Measurements from ENCODE around the gene CCDC184.
"Not testable (repeated sequence)": the region's sequence is repeated elsewhere in the genome, so short reads cannot be mapped to it uniquely, and the experiment has no call there.

The CCDC184 gene

DNA sequence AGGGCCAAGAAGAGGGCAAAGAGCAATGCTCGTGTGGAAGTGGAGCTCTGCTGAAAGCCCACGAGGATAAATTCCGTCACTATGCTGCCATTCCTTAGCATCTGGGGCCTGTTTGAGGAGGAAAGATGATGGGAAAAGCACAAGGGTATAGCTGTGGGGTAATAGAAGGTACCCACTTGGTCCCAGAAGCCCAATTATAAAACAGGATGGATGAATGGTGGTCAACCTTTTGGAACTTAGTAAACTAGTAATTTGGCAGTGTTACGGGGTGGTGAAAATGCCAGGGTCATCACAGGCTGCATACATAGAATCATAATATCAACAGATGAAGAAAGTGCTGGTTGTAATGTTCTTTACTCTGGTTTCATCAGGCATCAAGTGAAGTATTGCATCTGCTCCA, 19.7 kb downstream of the CCDC184 start, which contains the start of gene OR10AD1:
OR10AD1 (minus strand) TSS at position 101 of the 400 bp plus-strand sequence; CDS start at position 101, 0 bp downstream.
- no peak for DNase-seq (ENCODE audit: low read depth in 3 of 3)

DNA sequence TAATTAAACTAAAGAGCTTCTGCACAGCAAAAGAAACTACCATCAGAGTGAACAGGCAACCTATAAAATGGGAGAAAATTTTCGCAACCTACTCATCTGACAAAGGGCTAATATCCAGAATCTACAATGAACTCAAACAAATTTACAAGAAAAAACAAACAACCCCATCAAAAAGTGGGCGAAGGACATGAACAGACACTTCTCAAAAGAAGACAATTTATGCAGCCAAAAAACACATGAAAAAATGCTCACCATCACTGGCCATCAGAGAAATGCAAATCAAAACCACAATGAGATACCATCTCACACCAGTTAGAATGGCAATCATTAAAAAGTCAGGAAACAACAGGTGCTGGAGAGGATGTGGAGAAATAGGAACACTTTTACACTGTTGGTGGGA, 26.1 kb downstream of the CCDC184 start:
- DNase-seq (ENCODE audit: low read depth in 3 of 3) = not testable (repeated sequence)

DNA sequence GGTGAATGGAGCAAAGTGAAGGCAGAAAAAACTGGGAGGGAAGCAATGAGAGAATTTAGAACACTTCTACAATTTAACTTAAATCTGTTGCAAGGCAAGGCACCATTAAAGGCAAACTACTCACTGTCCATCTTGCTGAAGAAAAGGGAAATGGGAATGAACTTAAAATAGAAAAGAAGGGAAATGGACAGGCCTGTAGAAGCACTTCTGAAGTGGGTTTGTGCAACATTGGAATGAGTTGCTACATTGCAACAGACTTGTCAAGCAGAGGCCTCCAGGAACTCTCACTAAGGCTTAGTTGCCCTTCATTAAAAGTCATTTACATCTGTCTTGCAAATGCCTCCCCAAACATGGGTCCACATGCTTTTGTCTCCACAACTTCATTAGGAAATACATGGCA, 33.3 kb downstream of the CCDC184 start:
- no peak for DNase-seq (ENCODE audit: low read depth in 3 of 3)

DNA sequence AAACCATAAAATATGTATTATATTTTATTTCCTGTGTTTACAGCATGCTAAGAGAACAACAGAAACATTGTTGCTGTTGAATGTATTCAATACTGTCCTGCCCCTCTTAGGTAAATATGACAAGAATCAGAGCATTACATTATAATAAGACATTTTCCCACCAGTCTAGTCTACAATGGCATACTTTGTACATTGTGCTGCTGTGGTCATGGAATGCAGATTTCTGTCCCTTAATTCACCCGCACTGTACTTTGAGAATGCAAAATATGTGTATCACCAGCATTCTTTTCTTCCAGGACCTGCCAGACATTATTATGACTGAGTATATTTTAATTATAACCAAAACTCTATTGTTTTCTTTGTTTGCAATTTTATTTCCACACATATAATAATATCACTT, 36.2 kb downstream of the CCDC184 start:
- no peak for DNase-seq (ENCODE audit: low read depth in 3 of 3)

DNA sequence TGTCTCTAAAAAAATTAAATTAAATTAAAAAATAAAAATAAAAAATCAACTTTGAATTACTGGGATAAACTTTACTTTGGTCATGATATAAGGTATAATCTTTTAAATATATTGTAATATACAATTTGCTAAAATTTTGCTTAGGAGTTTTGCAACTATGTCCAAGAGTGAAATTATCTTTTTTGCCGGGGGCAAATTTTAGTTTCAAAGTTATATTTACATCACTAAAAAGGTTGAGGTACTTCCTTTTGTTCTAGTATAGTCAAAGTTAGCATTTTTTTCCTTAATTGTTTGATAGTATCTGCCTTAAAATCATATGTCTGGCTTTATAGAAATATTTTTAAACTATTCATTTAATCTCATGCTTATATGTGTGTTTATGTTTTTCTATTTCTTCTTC, 37.3 kb downstream of the CCDC184 start:
- no peak for DNase-seq (ENCODE audit: low read depth in 3 of 3)

DNA sequence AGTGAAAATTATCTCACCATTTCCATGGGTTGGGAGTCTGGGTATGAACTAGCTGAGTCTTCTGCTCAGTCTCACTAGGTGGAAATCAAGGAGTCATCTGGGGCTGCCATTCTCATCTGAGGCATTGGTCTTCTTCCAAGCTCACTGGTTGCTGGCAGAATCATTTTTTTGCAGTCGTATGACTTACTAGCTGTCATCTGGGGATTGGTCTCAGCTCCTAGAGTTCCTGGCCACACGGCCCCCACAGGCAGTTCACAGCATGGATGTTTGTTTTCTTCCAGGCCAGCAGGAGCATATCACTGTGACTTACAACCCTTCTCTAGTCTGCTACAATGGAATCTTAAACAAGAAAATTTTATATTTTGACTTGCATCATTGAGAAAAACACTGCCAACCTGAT, 38.2 kb downstream of the CCDC184 start:
- DNase-seq (ENCODE audit: low read depth in 3 of 3) = no peak

DNA sequence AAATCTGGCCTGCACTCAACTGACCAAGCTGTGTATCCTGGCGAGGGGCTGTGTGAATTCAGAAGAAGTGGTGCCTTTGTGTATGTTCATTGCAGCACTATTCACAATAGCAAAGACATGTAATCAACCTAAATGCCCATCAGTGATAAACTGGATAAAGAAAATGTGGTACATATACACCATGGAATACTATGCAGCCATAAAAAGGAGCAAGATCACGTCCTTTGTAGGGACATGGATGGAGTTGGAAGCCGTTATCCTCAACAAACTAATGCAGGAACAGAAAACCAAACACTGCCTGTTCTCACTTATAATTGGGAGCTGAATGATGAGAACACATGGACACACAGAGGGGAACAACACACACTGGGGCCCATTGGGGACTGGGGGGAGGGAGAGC, 41.1 kb downstream of the CCDC184 start:
- DNase-seq (ENCODE audit: low read depth in 3 of 3) = not testable (repeated sequence)

DNA sequence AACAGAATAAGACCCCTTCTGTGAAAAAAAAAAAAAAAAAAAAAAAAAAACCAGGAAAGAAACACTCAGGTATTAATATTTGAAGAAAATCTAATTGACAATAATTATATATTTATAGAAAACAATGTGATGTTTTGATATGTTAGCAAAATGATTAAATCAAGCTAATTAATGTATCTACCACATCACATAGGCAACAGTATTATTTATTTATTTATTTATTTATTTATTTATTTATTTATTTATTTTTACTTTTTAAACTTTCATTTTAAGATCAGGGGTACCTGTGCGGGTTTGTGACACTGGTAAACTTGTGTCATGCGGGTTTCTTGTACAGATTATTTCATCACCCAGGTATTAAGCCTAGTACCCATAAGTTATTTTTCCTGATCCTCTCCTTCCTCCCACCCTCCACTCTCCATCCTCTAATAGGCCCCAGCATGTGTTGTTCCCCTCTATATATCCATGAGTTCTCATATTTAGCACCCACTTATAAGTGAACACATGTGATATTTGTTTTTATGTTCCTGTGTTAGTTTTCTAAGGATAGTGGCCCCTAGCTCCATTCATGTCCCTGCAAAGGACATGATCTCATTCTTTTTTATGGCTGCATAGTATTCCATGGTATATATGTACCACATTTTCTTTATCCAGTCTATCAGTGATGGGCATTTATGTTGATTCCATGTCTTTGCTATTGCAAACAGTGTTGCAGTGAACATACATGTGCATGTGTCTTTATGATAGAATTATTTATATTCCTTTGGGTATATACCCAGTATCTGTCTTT, 47.9 kb downstream of the CCDC184 start:
- DNase-seq (ENCODE audit: low read depth in 3 of 3) = not testable (repeated sequence)

All from stimulated activated CD4-positive, alpha-beta T cell treated with anti-CD3 and anti-CD28 coated beads, TNF-alpha, amount 100 ng/mL, for 48 hours (primary cell).